Colonic mucosa (tissue), 4 donors: Measurements from ENCODE around the gene CACNG4. TPM values are rescaled to one million over a fixed set of nuclear protein-coding genes. Genes with fewer than 3 reads are reported as not detected.

Experiments
- DNase-seq: peaks from one replicate; pipeline ENCODE4 v3.0.0-alpha.2; 2020
- H3K27ac ChIP-seq: fragments of 200-600 bp; one replicate; pipeline ENCODE4 v1.8.0; 2021
- H3K27me3 ChIP-seq: fragments of 200-600 bp; one replicate; pipeline ENCODE4 v1.8.0; 2021
- H3K36me3 ChIP-seq: fragments of 200-600 bp; one replicate; pipeline ENCODE4 v1.8.0; 2021
- H3K4me1 ChIP-seq: fragments of 200-600 bp; one replicate; pipeline ENCODE4 v1.8.0; 2021; ENCODE audit warnings: mild to moderate bottlenecking
- H3K4me3 ChIP-seq: fragments of 200-600 bp; one replicate; pipeline ENCODE4 v1.8.0; 2021
- H3K9ac ChIP-seq, 2 donors: one replicate each; pipeline ENCODE4 v1.7.0; 2013; ENCODE audit warnings: control low read depth in 2 of 2, low read depth in 2 of 2, low read length in 2 of 2
- H3K9me3 ChIP-seq: fragments of 200-600 bp; one replicate; pipeline ENCODE4 v1.8.0; 2021
- intact Hi-C: fragments of 100-400 bp; cut with DNase I; formaldehyde crosslinking; loops from one replicate; pipeline ENCODE4 v1.14.1; 2022
- total RNA-seq, 2 donors: library from RNA; stranded (reverse); fragmentation: NEBNext Ultra II Directional in 1 of 2; extraction: Animal tissue kit (Norgen Biotek cat#: 25700) in 1 of 2; gene quantifications; one replicate each; pipeline ENCODE4 v1.2.1, GENCODE V29; 2021
- TF ChIP-seq, protein P1 (sequence below): fragments of 200-600 bp; IDR thresholded peaks from one replicate; pipeline ENCODE4 v1.8.0; 2022; ENCODE audit warnings: antibody characterized with exemption, mild to moderate bottlenecking
- donor health status: healthy.
- donor health status: DM: no; HTN: no; CAD: no.
- donor health status: DM: no; HTN: no; CAD: no.

Gene CACNG4
- total RNA-seq, 2 donors from 2014 or later, result 0.20 to 0.35 TPM

DNA sequence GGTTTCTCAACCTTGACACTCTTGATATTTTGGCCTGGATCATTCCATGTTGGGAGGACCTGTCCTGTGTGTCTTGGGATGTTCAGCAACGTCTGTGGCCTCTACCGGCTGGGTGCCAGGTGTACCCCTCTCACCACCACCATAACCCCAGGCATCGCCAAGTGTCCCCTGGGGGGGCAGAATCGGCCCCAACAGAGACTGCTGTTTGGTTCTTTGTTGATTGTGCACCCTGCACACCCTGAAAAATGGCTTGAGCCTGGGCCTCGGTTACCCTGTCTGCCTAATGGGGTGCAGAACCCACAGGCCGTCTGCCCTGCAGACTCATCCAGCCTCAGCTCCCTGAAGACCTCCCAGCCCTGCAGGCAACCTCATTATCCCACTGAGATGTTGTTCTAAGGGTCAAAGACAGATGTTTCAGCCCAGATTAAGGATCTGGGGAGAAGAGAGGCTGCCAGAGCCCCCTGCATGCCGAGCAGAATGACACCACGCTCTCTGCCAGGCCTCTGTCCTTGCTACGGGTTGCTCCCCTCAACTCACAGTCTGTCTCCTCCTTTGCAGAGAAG, 89.0 kb downstream of the CACNG4 start:
- no peak overlapping the region for H3K9ac ChIP-seq
- TF ChIP-seq, protein P1, sequence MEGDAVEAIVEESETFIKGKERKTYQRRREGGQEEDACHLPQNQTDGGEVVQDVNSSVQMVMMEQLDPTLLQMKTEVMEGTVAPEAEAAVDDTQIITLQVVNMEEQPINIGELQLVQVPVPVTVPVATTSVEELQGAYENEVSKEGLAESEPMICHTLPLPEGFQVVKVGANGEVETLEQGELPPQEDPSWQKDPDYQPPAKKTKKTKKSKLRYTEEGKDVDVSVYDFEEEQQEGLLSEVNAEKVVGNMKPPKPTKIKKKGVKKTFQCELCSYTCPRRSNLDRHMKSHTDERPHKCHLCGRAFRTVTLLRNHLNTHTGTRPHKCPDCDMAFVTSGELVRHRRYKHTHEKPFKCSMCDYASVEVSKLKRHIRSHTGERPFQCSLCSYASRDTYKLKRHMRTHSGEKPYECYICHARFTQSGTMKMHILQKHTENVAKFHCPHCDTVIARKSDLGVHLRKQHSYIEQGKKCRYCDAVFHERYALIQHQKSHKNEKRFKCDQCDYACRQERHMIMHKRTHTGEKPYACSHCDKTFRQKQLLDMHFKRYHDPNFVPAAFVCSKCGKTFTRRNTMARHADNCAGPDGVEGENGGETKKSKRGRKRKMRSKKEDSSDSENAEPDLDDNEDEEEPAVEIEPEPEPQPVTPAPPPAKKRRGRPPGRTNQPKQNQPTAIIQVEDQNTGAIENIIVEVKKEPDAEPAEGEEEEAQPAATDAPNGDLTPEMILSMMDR, result no peak
- no peak overlapping the region for H3K4me3 ChIP-seq
- no peaks in the 10 kb centered on the region for H3K36me3 ChIP-seq
- no peak overlapping the region for H3K27ac ChIP-seq
- DNase-seq, result no peak
- H3K27me3 ChIP-seq, result no peaks in the 10 kb centered on the region
- intact Hi-C loops, result no loop called here
- H3K9me3 ChIP-seq, result no peaks in the 10 kb centered on the region
- H3K4me1 ChIP-seq, result peaks cover 10% of the 10 kb centered on the region

DNA sequence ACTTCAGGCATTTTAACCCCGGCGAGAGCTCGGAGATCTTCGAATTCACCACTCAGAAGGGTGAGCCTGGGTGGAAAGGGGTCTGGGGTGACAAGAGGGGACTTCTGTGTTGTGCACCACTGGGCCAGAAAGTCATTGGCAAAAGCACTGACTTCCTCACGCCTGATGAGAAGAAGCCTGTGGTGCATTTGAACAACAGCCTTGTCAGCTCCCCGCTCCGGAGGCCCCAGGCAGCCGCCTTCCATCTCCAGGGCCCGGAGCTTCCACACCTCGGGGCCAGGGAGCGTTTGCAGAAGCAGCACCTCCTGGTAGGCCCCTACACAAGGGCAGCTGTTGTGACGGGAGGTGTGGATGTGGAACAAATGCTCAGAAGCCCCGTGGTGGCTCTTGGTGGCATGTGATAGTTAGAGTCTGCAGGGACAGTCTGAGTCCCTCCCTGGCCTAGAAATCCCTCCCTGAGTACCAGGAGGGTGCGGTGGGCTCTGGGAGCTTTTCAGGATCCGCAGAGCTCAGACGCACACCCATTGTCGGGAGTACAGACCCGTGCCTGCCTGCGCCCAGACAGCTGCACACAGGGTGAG, 89.6 kb downstream of the CACNG4 start:
- DNase-seq, result no peak
- intact Hi-C loops, result no loop called here

DNA sequence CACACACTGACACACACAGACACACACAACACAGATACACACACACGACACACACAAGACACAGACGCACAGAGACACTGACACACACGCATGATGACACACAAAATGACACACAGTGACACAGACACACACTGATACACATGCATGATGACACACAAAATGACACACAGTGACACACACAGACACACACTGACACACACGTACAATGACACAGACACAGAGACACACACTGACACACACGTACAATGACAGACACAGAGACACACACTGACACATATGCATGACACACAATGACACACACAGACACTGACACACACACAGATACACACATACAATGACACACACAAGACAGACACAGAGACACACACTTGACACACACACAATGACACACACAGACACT, 90.1 kb downstream of the CACNG4 start:
- intact Hi-C loops, result no loop called here
- peaks cover 10% of the 10 kb centered on the region for H3K4me1 ChIP-seq
- DNase-seq, result no peak
- H3K36me3 ChIP-seq, result no peaks in the 10 kb centered on the region
- no peak overlapping the region for H3K9ac ChIP-seq
- no peaks in the 10 kb centered on the region for H3K9me3 ChIP-seq
- no peak overlapping the region for H3K4me3 ChIP-seq
- H3K27me3 ChIP-seq, result no peaks in the 10 kb centered on the region
- H3K27ac ChIP-seq, result no peak overlapping the region
- TF ChIP-seq, protein P1, result no peak

More for the DNA sequence above, 89.6 kb downstream of the CACNG4 start:
- TF ChIP-seq, protein P1, result no peak
- H3K4me1 ChIP-seq, result peaks cover 10% of the 10 kb centered on the region
- no peak overlapping the region for H3K27ac ChIP-seq
- no peaks in the 10 kb centered on the region for H3K9me3 ChIP-seq
- H3K36me3 ChIP-seq, result no peaks in the 10 kb centered on the region
- H3K9ac ChIP-seq, result no peak overlapping the region
- H3K27me3 ChIP-seq, result no peaks in the 10 kb centered on the region
- H3K4me3 ChIP-seq, result no peak overlapping the region

DNA sequence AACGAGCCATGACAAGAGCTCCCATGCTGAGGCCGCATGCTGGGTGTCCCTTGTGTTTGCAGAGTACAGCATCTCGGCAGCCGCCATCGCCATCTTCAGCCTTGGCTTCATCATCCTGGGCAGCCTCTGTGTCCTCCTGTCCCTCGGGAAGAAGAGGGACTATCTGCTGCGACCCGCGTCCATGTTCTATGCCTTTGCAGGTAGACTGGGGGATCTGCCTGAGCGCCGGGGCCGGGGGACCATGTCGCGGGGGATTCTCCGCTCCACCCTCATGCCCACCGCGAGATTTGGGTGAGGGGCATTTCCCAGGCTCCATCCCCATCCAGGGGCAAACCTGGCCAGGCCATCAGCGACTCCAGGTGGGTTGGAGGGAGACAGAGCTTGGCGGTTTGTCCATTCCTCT, 90.5 kb downstream of the CACNG4 start:
- Histone ChIP-seq H3K9me3 (no peaks in the 10 kb centered on the region), H3K27ac (no peak overlapping the region), H3K36me3 (no peaks in the 10 kb centered on the region), H3K4me1 (peaks cover 10% of the 10 kb centered on the region), H3K9ac (no peak overlapping the region), H3K4me3 (no peak overlapping the region), H3K27me3 (no peaks in the 10 kb centered on the region)
- intact Hi-C loops, result no loop called here
- DNase-seq, result no peak
- TF ChIP-seq, protein P1, result no peak

DNA sequence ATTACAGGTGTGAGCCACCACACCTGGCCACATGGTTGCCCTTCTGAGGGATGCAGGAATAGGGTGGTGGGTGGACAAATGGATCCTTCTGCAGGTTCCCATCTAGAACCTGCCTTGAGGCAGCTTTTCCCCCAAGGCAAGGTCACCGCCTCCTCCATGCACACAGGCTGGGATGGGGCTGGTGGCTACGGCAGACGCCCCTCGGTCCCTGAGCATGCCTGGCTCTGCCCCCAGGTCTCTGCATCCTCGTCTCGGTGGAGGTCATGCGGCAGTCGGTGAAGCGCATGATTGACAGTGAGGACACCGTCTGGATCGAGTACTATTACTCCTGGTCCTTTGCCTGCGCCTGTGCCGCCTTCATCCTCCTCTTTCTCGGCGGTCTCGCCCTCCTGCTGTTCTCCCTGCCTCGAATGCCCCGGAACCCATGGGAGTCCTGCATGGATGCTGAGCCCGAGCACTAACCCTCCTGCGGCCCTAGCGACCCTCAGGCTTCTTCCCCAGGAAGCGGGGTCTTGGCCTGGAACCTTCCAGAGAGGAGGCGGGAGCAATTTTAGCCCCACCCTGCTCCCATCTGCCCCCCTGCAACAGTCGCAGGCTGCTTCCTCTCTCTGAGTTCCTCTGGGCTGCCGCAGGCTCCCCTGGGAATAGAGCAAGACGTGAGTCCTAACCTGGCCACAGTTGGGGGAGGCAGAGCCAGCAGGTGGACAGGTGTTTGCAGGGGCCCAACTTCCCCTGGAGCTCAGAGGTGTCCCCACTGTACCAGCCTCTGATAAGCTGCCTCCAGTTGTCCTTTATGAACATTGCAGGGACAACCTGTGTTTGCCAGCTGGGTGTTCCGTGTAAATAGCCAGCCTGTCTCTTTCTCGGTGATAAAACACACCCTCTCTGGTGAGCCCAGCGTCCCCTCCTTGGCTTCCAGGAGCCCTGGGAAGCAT, 91.6 kb downstream of the CACNG4 start:
- Histone ChIP-seq H3K9me3 (no peaks in the 10 kb centered on the region), H3K9ac (no peak overlapping the region), H3K36me3 (no peaks in the 10 kb centered on the region), H3K4me1 (peaks cover 10% of the 10 kb centered on the region), H3K27me3 (no peaks in the 10 kb centered on the region), H3K27ac (peak overlapping the region; percentile 60), H3K4me3 (no peak overlapping the region)
- intact Hi-C loops, result no loop called here
- DNase-seq, result peak; percentile 74
- TF ChIP-seq, protein P1, result no peak
